Right cardiac atrium (tissue), 5 donors: Measurements from ENCODE around the gene IL27RA. TPM values are rescaled to one million over a fixed set of nuclear protein-coding genes. Genes with fewer than 3 reads are reported as not detected.

Source experiments
- ATAC-seq, 2 donors: fragments of 200-7000 bp; cut with Tn5 transposase; one replicate each; pipeline versions ENCODE4 v1.8.0 to v1.9.1; 2020; ENCODE audit warnings: moderate library complexity in 2 of 2, mild to moderate bottlenecking in 1 of 2
- DNase-seq, 3 donors: peaks; one replicate each; pipeline ENCODE4 v3.0.0-alpha.2; 2020
- H3K27ac ChIP-seq: one replicate; pipeline ENCODE4 v1.5.1; 2013; ENCODE audit warnings: mild to moderate bottlenecking, low read length, control low read depth, moderate library complexity
- H3K27me3 ChIP-seq: one replicate; pipeline ENCODE4 v1.6.1; 2013; ENCODE audit not compliant: control insufficient read depth, insufficient read depth
- H3K4me1 ChIP-seq: one replicate; pipeline ENCODE4 v1.6.1; 2013; ENCODE audit warnings: low read length; ENCODE audit not compliant: control insufficient read depth, insufficient read depth
- H3K4me3 ChIP-seq: one replicate; pipeline ENCODE4 v1.5.1; 2013; ENCODE audit warnings: low read length, control low read depth
- H3K9me3 ChIP-seq: one replicate; pipeline ENCODE4 v1.6.1; 2013; ENCODE audit warnings: low read length; ENCODE audit not compliant: control insufficient read depth
- WGBS: extraction: QIAGEN DNeasy Blood & Tissue Kit; methylation state at CpG from one replicate; pipeline ENCODE4 v1.1.7; 2013; 5-methylcytosine and 5-hydroxymethylcytosine counted together
- intact Hi-C, 4 donors: fragments of 100-400 bp; cut with DNase I; formaldehyde crosslinking; loops; one replicate each; pipeline versions ENCODE4 v1.11.0 to v1.14.0; 2022 to 2023
- polyA plus RNA-seq: library from polyadenylated mRNA; stranded (reverse); fragments of 200-250 nt; gene quantifications from one replicate; pipeline ENCODE4 v1.2.3, GENCODE V29; 2013
- total RNA-seq, 4 donors: library from RNA; stranded (reverse); fragmentation: NEBNext Ultra II Directional; extraction: Animal tissue kit (Norgen Biotek cat#: 25700); gene quantifications; one replicate each; pipeline ENCODE4 v1.2.1, GENCODE V29; 2021
- donor health status: healthy with polysubstance abuse.
- donor health status: DM: no; HTN: yes; CAD: no.
- donor health status: DM: no; HTN: no; CAD: no.
- donor health status: DM: no; HTN: yes; CAD: no; lungs with severe emphysema.
- donor health status: DM: yes; HTN: yes; CAD: no.

IL27RA gene
- total and polyA plus RNA-seq, 5 donors, result 3.3 to 4.7 (median 3.5) TPM

DNA sequence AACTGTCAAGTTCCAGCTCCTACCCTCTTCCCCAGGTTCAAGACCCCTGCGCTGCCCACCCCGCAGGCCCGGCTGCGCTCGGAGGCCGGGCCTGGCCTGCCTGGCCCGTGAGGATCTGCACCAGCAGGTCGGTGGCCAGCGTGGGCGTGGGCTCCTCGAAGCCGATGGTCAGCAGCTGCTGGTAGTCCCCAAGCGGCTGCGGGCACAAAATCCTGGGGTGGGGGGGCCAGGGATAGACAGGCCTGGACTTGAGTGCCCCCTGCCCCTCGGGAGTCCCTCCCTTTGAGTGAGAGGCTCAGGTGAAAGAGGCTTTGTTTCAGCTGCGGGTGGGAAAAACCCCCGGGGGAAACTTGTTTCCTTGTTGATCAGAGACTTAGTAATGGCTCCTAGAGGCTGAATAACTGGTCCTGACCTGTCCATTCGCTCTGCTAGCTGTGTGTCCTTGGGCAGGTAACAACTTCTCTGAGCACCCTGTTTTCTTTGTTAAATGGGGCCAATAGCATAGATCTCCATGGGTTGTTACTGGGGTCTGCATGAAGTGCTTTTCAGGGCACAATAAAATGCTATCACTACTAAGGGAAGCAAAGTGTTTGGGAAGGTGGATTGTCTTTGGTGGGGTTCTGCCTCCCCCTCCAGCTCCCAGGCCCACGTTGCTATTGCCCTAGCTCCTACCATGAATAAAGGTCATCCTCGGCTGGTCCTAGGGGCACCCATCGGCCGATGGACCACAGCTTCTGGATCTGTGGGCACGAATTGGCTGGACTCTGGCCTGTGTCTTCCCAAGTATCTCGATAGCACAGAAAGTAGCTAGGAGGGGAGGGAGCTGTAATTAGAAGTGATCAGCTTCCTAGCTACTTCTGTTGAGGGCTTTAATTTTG, 50.5 kb downstream of the IL27RA start:
- DNase-seq (peak; percentile 66 to 85 (median 85)), ATAC-seq (peak in 1 of 2 donors; percentile 53)
- 19% methylated on average over 24 of the region's 24 CpGs for WGBS
- H3K4me1 ChIP-seq, result peaks cover 4% of the 10 kb centered on the region
- peak overlapping the region; percentile 96 for H3K27ac ChIP-seq
- peak overlapping the region; percentile 90 for H3K4me3 ChIP-seq
- no peaks in the 10 kb centered on the region for H3K27me3 ChIP-seq
- intact Hi-C loops, result loop anchor here in 1 of 4 donors (5.0 kb wide), 1 partner anchor 35 kb away; the partner anchor contains the start of gene PRKACA
- no peaks in the 10 kb centered on the region for H3K9me3 ChIP-seq

- no peaks in the 10 kb centered on the region for H3K9me3 ChIP-seq
- intact Hi-C loops, result loop anchor here in 1 of 4 donors (5.0 kb wide), 1 partner anchor 35 kb away; the partner anchor contains the start of gene PRKACA
- H3K4me3 ChIP-seq, result no peak overlapping the region
- H3K27me3 ChIP-seq, result no peaks in the 10 kb centered on the region
- H3K27ac ChIP-seq, result no peak overlapping the region
- DNase-seq (no peak), ATAC-seq (no peak)
- peaks cover 4% of the 10 kb centered on the region for H3K4me1 ChIP-seq
- WGBS, result 82% methylated on average over 1 of the region's 1 CpG
Observed at GRCh38 chr19:14082675-14082960, 51.1 kb downstream of the IL27RA start.

DNA sequence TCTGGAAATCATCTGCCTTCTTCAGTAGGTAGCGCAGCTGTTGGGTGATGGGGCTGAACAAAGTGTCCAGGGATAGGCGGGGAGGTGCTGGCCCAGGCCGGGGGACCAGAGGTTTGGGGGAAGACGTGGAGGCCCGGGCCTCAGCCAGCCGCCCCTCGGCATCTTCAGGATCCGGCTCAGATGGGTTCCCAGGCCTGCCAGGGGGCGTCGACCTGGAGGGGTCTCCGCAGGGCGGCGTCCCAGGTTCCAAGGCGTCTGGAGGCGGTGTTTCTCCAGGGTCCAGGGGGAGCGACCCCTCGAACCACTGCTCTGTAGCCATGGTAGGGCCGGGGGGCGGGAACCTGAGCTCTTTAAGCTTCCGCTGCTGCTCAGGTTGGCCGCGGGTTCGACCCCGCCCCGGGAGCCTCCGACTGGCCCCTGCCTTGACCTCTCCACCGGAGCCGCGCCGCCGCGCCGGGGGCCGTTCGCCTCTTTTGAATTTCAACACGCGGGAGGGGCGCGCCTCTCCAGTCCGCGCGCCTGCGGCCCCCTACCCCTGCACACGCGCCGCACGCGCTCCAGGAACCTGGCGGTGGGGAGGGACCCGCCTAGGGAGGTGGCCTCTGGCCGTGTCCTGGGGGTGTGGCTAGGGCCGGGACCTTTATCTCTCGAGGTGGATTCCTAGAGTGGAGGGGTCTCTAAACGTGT, 53.9 kb downstream of the IL27RA start, which contains the start of gene C19orf67:
TSS of gene C19orf67 (minus strand) at position 475 of the 687 bp plus-strand sequence. CDS start at position 319, 156 bp downstream.
- ATAC-seq (no peak), DNase-seq (peak in 1 of 3 donors; percentile 72)
- Histone ChIP-seq H3K27me3 (no peaks in the 10 kb centered on the region), H3K27ac (no peak within 1 kb of the TSS), H3K4me1 (peaks cover 4% of the 10 kb centered on the region), H3K4me3 (no peak within 1 kb of the TSS), H3K9me3 (no peaks in the 10 kb centered on the region)
- intact Hi-C loops, result no loop called here
- 65% methylated on average over 54 of the region's 54 CpGs for WGBS

- no peak overlapping the region for H3K4me3 ChIP-seq
- ATAC-seq (no peak), DNase-seq (no peak)
- WGBS, result 87% methylated on average over 5 of the region's 5 CpGs
- no peaks in the 10 kb centered on the region for H3K27me3 ChIP-seq
- H3K27ac ChIP-seq, result no peak overlapping the region
- intact Hi-C loops, result no loop called here
- no peaks in the 10 kb centered on the region for H3K9me3 ChIP-seq
- peaks cover 4% of the 10 kb centered on the region for H3K4me1 ChIP-seq
Observed at GRCh38 chr19:14086098-14086497, 54.5 kb downstream of the IL27RA start.

GRCh38 chr19:14088634-14089411, 57.3 kb downstream of the IL27RA start:
- Histone ChIP-seq H3K27ac (no peak overlapping the region), H3K4me1 (no peaks in the 10 kb centered on the region), H3K27me3 (no peaks in the 10 kb centered on the region), H3K4me3 (no peak overlapping the region), H3K9me3 (no peaks in the 10 kb centered on the region)
- DNase-seq, result peak in 1 of 3 donors; percentile 63
- intact Hi-C loops, result no loop called here
- no peak for ATAC-seq
- WGBS, result 87% methylated on average over 30 of the region's 30 CpGs

DNA sequence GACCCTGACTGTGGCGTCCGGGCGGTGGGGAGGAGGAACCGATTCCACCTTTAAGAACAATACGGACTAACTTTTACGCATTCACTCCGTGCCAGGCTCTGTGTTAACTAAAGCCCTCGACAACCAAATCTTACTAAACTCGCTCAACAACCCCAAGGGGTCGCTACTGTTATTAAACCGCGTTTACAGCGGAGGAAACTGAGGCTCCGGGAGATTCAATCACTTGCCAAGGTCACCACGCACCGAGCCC, 57.8 kb downstream of the IL27RA start:
- intact Hi-C loops, result no loop called here
- DNase-seq (no peak), ATAC-seq (no peak)
- Histone ChIP-seq H3K27ac (no peak overlapping the region), H3K4me1 (no peaks in the 10 kb centered on the region), H3K9me3 (no peaks in the 10 kb centered on the region), H3K27me3 (no peaks in the 10 kb centered on the region), H3K4me3 (peak overlapping the region; percentile 97)
- 12% methylated on average over 16 of the region's 16 CpGs for WGBS

DNA sequence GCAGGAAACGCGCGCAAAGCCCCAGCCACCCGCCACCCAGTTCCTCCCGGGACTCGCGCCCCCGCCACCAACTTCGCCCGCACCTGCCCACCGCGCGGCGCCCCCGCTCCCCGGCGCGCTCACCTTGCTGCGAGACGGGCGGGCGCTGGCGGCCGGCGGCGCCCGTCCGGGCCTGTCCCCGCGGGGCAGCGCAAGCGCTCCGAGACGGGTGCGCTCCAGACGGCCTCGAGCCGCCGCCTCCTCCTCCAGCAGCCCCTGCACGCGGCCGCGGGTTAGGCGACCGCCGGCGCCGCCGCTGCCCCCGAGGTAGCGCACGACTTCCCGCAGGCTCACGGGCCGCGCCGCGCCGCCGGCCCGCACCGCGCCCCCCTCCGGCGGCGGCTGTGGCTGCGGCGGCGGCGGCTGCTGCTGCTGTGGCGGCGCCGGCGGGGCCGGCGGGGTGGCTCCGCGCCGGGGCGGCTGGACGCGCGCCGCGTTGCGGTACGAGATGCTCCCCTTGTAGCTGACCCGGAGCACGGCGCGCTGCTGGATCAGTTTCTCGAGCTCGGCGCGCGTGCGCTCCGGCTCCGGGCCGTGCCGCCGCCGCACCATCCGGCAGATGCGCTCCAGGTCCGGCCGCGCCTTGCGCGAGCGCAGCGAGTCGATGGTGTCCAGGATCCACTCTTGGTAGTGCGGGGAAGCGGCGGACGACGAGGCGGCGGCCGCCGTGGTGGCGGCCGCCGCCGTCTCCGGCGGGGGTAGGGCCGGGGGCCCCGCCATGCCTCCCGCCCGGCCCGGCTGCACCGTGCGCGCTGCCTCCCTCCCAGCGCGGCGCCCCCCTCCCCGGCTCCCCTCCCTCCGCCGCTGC, 58.3 kb downstream of the IL27RA start:
- Histone ChIP-seq H3K27me3 (no peaks in the 10 kb centered on the region), H3K9me3 (no peaks in the 10 kb centered on the region), H3K4me3 (peak overlapping the region; percentile 97), H3K4me1 (no peaks in the 10 kb centered on the region), H3K27ac (peak overlapping the region; percentile 95)
- under 1% methylated on average over 141 of the region's 142 CpGs for WGBS
- ATAC-seq (peak in 1 of 2 donors; percentile 5), DNase-seq (peak; percentile 71 to 86 (median 82))
- intact Hi-C loops, result no loop called here

- under 1% methylated on average over 50 of the region's 65 CpGs for WGBS
- H3K4me3 ChIP-seq, result peak within 1 kb of the TSS; percentile 97
- H3K27me3 ChIP-seq, result no peaks in the 10 kb centered on the region
- peak; percentile 62 to 81 for ATAC-seq
- H3K27ac ChIP-seq, result peak within 1 kb of the TSS; percentile 96
- H3K4me1 ChIP-seq, result no peaks in the 10 kb centered on the region
- intact Hi-C loops, result no loop called here
- H3K9me3 ChIP-seq, result no peaks in the 10 kb centered on the region
- peak; percentile 94 to 98 (median 97) for DNase-seq
Observed at GRCh38 chr19:14090509-14091080, 59.0 kb downstream of the IL27RA start, which contains the start of gene SAMD1. TSS of gene SAMD1 (minus strand) at chr19:14090751.

DNA sequence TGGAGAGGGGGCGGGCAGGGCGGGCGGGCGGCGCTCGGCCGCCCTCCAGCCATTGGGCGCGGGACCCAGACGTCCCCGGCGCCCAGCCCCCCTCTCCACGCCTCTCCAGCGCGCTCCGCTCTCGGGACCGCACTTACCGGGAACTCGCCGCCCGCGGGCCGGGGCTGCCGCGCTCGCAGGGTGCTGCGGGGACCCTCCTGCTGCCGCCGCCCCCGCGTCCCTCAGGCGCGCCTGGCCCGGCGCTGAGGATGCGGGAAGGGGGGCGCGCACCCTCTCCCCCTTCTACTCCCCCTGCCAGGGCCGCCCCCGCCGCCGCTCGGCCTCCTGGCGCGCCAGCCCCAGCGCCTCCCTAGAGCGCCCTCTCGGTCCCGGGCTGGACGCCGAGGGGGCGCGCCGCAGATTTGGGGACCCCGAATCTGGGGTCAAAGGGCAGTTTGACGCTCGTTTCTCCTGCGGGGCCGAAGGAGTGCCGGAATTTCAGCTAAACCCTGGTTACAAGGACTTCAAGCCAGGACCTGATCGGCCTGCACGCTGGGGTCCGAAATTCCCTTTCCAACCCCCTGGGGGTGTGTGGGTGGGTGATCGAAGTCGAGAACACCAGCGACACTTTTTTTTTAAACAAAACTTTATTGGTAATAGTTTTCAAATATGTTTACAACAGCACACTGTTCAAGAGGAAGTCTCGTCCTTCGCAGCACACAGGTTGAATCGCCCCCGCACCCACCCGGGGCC, 59.7 kb downstream of the IL27RA start:
- under 1% methylated on average over 72 of the region's 72 CpGs for WGBS
- intact Hi-C loops, result no loop called here
- H3K9me3 ChIP-seq, result no peaks in the 10 kb centered on the region
- ATAC-seq (peak; percentile 82 to 87), DNase-seq (peak in 2 of 3 donors; percentile 64 to 81)
- no peaks in the 10 kb centered on the region for H3K4me1 ChIP-seq
- peak overlapping the region; percentile 96 for H3K27ac ChIP-seq
- peak overlapping the region; percentile 97 for H3K4me3 ChIP-seq
- no peaks in the 10 kb centered on the region for H3K27me3 ChIP-seq
